DOHH2 (cell line): ENCODE data around the gene AK3.

Experiments used
- H3F3A ChIP-seq: fragments of 200-600 bp; sonication (generic), shearing (Covaris generic); 2 replicates; pipeline ENCODE4 v1.6.0; 2016; ENCODE audit warnings: antibody characterized with exemption, mild to moderate bottlenecking; ENCODE audit not compliant: control insufficient read depth, insufficient read depth
- H3K27ac ChIP-seq: fragments of 200-600 bp; sonication (generic); 2 replicates; pipeline ENCODE4 v1.5.1; 2014; ENCODE audit warnings: low read depth, mild to moderate bottlenecking, low read length, moderate library complexity
- H3K27me3 ChIP-seq: fragments of 200-600 bp; sonication (generic); 2 replicates; pipeline ENCODE4 v1.6.1; 2014; ENCODE audit warnings: mild to moderate bottlenecking, low read length, mixed read lengths; ENCODE audit not compliant: control insufficient read depth
- H3K36me3 ChIP-seq: fragments of 200-600 bp; sonication (generic); 2 replicates; pipeline ENCODE4 v1.6.1; 2014; ENCODE audit warnings: mild to moderate bottlenecking, low read length, moderate library complexity, mixed read lengths; ENCODE audit not compliant: control insufficient read depth
- H3K4me1 ChIP-seq: fragments of 200-600 bp; sonication (generic); 2 replicates; pipeline ENCODE4 v1.6.1; 2014; ENCODE audit warnings: mild to moderate bottlenecking, low read length, mixed read lengths; ENCODE audit not compliant: control insufficient read depth
- H3K4me2 ChIP-seq: fragments of 200-600 bp; sonication (generic); 2 replicates; pipeline ENCODE4 v1.6.0; 2014; ENCODE audit warnings: mild to moderate bottlenecking, low read length, moderate library complexity
- H3K4me3 ChIP-seq: fragments of 200-600 bp; sonication (generic); 2 replicates; pipeline ENCODE4 v1.5.1; 2014; ENCODE audit warnings: mild to moderate bottlenecking, low read length, mixed read lengths
- H3K79me2 ChIP-seq: fragments of 200-600 bp; sonication (generic); 2 replicates; pipeline ENCODE4 v1.6.1; 2014; ENCODE audit warnings: mild to moderate bottlenecking, low read length, mixed read lengths; ENCODE audit not compliant: control insufficient read depth
- H3K9me2 ChIP-seq: fragments of 200-600 bp; sonication (generic); replicated peaks from 2 replicates; pipeline ENCODE4 v1.6.1; 2014; ENCODE audit warnings: mild to moderate bottlenecking, low read length, mixed read lengths; ENCODE audit not compliant: control insufficient read depth
- H3K9me3 ChIP-seq: fragments of 200-600 bp; sonication (generic); 2 replicates; pipeline ENCODE4 v1.6.1; 2014; ENCODE audit warnings: antibody characterized with exemption, low read length, mixed read lengths; ENCODE audit not compliant: control insufficient read depth, insufficient read depth
- H4K20me1 ChIP-seq: fragments of 200-600 bp; sonication (generic); 2 replicates; pipeline ENCODE4 v1.6.0; 2014; ENCODE audit warnings: low read depth, mild to moderate bottlenecking, antibody characterized with exemption, low read length, moderate library complexity; ENCODE audit not compliant: control insufficient read depth, insufficient read depth
- CTCF ChIP-seq: fragments of 200-600 bp; sonication (generic); IDR thresholded peaks from one replicate; pipeline ENCODE4 v1.5.1; 2014; ENCODE audit warnings: antibody characterized with exemption, mild to moderate bottlenecking, low read depth, low read length; ENCODE audit not compliant: poor library complexity, severe bottlenecking
- EZH2phosphoT487 ChIP-seq: fragments of 200-600 bp; sonication (generic); IDR thresholded peaks from 2 replicates; pipeline ENCODE4 v1.6.1; 2017; ENCODE audit warnings: borderline replicate concordance, mild to moderate bottlenecking, antibody characterized with exemption, low read length, moderate library complexity, mixed read lengths

AK3 gene

GRCh38 chr9:4680173-4680525, 60.9 kb downstream of the AK3 start:
- TF ChIP-seq EZH2phosphoT487 (no peak), CTCF (no peak)
- H3K4me1 ChIP-seq = peaks cover 19% of the 10 kb centered on the region
- 0 out of 2 replicates have a peak, but pooled peaks cover 3% of the 10 kb centered on the region for H4K20me1 ChIP-seq
- peaks cover 40% of the 10 kb centered on the region for H3K79me2 ChIP-seq
- no peaks in the 10 kb centered on the region for H3K27me3 ChIP-seq
- H3K4me3 ChIP-seq = peak overlapping the region; percentile 96
- no peaks in the 10 kb centered on the region for H3F3A ChIP-seq
- peak overlapping the region; percentile 76 for H3K27ac ChIP-seq
- no peaks in the 10 kb centered on the region for H3K9me2 ChIP-seq
- peaks cover 16% of the 10 kb centered on the region for H3K36me3 ChIP-seq
- H3K9me3 ChIP-seq = no peaks in the 10 kb centered on the region
- peak overlapping the region; percentile 72 for H3K4me2 ChIP-seq

GRCh38 chr9:4679268-4680172, 61.5 kb downstream of the AK3 start, which contains the start of gene CDC37L1:
TSS of gene CDC37L1 (plus strand) at chr9:4679569. CDS start at chr9:4679768, 199 bp downstream.
- no peak for TF ChIP-seq EZH2phosphoT487
- TF ChIP-seq CTCF = peak; percentile 59
- Histone ChIP-seq H3K9me3 (no peaks in the 10 kb centered on the region), H3K4me2 (peak within 1 kb of the TSS; percentile 72), H3K4me1 (peaks cover 19% of the 10 kb centered on the region), H4K20me1 (0 out of 2 replicates have a peak, but pooled peaks cover 3% of the 10 kb centered on the region), H3K36me3 (peaks cover 10% of the 10 kb centered on the region), H3F3A (no peaks in the 10 kb centered on the region), H3K9me2 (no peaks in the 10 kb centered on the region), H3K4me3 (peak within 1 kb of the TSS; percentile 96), H3K27me3 (no peaks in the 10 kb centered on the region), H3K79me2 (peaks cover 40% of the 10 kb centered on the region), H3K27ac (peak within 1 kb of the TSS; percentile 76)

DNA sequence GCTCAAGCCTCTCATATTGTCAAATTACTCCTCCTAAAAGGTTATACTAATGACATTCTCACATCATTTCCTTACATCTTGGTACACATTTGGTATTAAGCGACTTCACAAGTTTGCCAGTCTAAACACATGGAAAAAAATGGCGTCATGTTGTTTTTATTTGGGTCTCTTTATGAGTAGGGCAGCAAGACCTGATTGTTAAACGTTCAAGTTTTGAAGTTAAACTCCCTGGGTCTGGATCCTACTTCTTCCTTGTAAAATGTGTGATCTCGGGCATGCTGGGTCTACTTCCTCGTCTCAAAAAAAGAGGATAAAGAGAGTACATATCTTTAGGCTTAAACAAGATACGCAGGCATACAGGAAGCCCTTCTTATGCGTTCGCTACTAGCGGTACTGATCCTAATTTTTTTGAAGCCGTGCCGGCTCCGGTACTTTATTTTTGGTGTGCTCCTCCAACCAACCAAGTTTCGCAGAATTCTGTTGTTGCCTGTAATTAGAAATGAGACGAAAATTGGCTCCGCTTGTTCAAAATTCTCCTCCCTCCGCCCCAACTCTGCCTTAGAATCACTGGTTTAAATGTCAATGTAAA, 62.2 kb downstream of the AK3 start:
- Histone ChIP-seq H3F3A (no peaks in the 10 kb centered on the region), H3K9me2 (no peaks in the 10 kb centered on the region), H3K27ac (peak overlapping the region; percentile 76), H3K79me2 (peaks cover 39% of the 10 kb centered on the region), H3K36me3 (peaks cover 8% of the 10 kb centered on the region), H3K4me3 (peak overlapping the region; percentile 96), H3K4me1 (peaks cover 19% of the 10 kb centered on the region), H3K4me2 (peak overlapping the region; percentile 72), H4K20me1 (0 out of 2 replicates have a peak, but pooled peaks cover 3% of the 10 kb centered on the region), H3K27me3 (no peaks in the 10 kb centered on the region), H3K9me3 (no peaks in the 10 kb centered on the region)
- TF ChIP-seq EZH2phosphoT487 = no peak
- TF ChIP-seq CTCF = no peak
